Tibial artery (tissue), 4 donors: Measurements from ENCODE around the gene CLEC1A.

Experiments
- DNase-seq, 2 donors: peaks; one replicate each; pipeline ENCODE4 v3.0.0-alpha.2; 2019
- H3K27ac ChIP-seq, 2 donors: fragments of 200-600 bp; sonication (generic) in 1 of 2; 1 replicate in 1 of 2; 2 replicates in 1 of 2; pipeline ENCODE4 v1.5.1; 2018 to 2019; ENCODE audit warnings: mild to moderate bottlenecking in 1 of 2
- H3K27me3 ChIP-seq, 2 donors: fragments of 200-600 bp; sonication (generic) in 1 of 2; one replicate each; pipeline versions ENCODE4 v1.5.1 to v1.6.0; 2016 to 2019
- H3K36me3 ChIP-seq, 3 donors: fragments of 200-600 bp; sonication (generic) in 2 of 3; one replicate each; pipeline ENCODE4 v1.5.1; 2016 to 2019; ENCODE audit warnings: mild to moderate bottlenecking in 2 of 3
- H3K4me1 ChIP-seq, 4 donors: fragments of 200-600 bp; sonication (generic) in 2 of 4; 1 replicate in 3 of 4; 2 replicates in 1 of 4; pipeline ENCODE4 v1.5.1; 2016 to 2019
- H3K4me3 ChIP-seq, 2 donors: fragments of 200-600 bp; sonication (generic) in 1 of 2; 1 replicate in 1 of 2; 2 replicates in 1 of 2; pipeline ENCODE4 v1.5.1; 2018 to 2019; ENCODE audit warnings: mild to moderate bottlenecking in 2 of 2
- H3K9me3 ChIP-seq, 3 donors: fragments of 200-600 bp; sonication (generic) in 1 of 3; one replicate each; pipeline ENCODE4 v1.5.1; 2016 to 2019
- CTCF ChIP-seq, 2 experiments: fragments of 200-600 bp in 1 of 2; fragments of 450-650 bp in 1 of 2; IDR thresholded peaks; one replicate each; pipeline ENCODE4 v1.5.1; 2017 to 2019; ENCODE audit warnings: antibody characterized with exemption in 2 of 2, mild to moderate bottlenecking in 1 of 2, moderate library complexity in 1 of 2
- intact Hi-C: fragments of 100-400 bp; cut with DNase I; formaldehyde crosslinking; loops from one replicate; pipeline ENCODE4 v1.15.0; 2023; ENCODE audit warnings: low total_unique reads

The CLEC1A gene

GRCh38 chr12:10088955-10089900 lies 9.6 kb downstream of the CLEC1A start:
- Histone ChIP-seq H3K4me1 (peaks cover 0 to 5% (median 0%) of the 10 kb centered on the region in 4 donors), H3K36me3 (no peaks in the 10 kb centered on the region), H3K27ac (no peak overlapping the region), H3K27me3 (no peaks in the 10 kb centered on the region), H3K4me3 (no peak overlapping the region), H3K9me3 (no peaks in the 10 kb centered on the region)
- no peak for DNase-seq
- TF ChIP-seq CTCF (IDR thresholded peaks at IDR 0.05) = no peak
- intact Hi-C loops = no loop called here

DNA sequence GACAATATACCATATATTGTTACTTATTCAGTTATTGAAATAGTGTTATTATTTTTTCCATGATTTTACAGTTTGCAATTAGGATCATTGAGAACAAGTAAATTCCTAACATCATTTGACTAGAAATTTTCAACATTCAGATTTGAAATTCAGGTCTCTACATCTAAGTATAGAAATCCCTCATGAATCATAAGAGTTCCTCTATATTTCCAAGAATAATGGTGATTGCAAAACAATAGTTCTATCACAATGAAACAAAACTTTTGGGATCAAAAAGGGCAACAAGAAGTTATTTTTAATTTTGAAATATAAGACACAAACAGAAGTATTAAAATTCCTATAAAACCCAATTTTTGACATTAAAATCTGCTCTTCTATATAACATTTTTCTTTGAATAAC lies 10.8 kb downstream of the CLEC1A start:
- no peak overlapping the region for H3K4me3 ChIP-seq
- no peaks in the 10 kb centered on the region for H3K9me3 ChIP-seq
- DNase-seq = no peak
- no peaks in the 10 kb centered on the region for H3K4me1 ChIP-seq
- no peaks in the 10 kb centered on the region for H3K36me3 ChIP-seq
- H3K27me3 ChIP-seq = no peaks in the 10 kb centered on the region
- intact Hi-C loops = no loop called here
- TF ChIP-seq CTCF (IDR thresholded peaks at IDR 0.05) = no peak
- H3K27ac ChIP-seq = no peak overlapping the region

GRCh38 chr12:10086387-10086786 lies 12.4 kb downstream of the CLEC1A start:
- Histone ChIP-seq H3K4me3 (no peak overlapping the region), H3K27ac (no peak overlapping the region), H3K36me3 (no peaks in the 10 kb centered on the region), H3K4me1 (no peaks in the 10 kb centered on the region), H3K9me3 (no peaks in the 10 kb centered on the region), H3K27me3 (no peaks in the 10 kb centered on the region)
- intact Hi-C loops = no loop called here
- no peak for TF ChIP-seq CTCF (IDR thresholded peaks at IDR 0.05)
- DNase-seq = no peak

GRCh38 chr12:10084733-10085132 lies 14.1 kb downstream of the CLEC1A start:
- no peaks in the 10 kb centered on the region for H3K36me3 ChIP-seq
- H3K4me1 ChIP-seq = no peaks in the 10 kb centered on the region
- TF ChIP-seq CTCF (IDR thresholded peaks at IDR 0.05) = no peak
- no peak overlapping the region for H3K27ac ChIP-seq
- no peak overlapping the region for H3K4me3 ChIP-seq
- H3K27me3 ChIP-seq = no peaks in the 10 kb centered on the region
- DNase-seq = no peak
- H3K9me3 ChIP-seq = no peaks in the 10 kb centered on the region
- intact Hi-C loops = no loop called here

GRCh38 chr12:10082117-10082874 lies 16.5 kb downstream of the CLEC1A start:
- Histone ChIP-seq H3K4me3 (no peak overlapping the region), H3K4me1 (no peaks in the 10 kb centered on the region), H3K9me3 (no peaks in the 10 kb centered on the region), H3K36me3 (no peaks in the 10 kb centered on the region), H3K27me3 (no peaks in the 10 kb centered on the region), H3K27ac (no peak overlapping the region)
- no peak for TF ChIP-seq CTCF (IDR thresholded peaks at IDR 0.05)
- no peak for DNase-seq
- intact Hi-C loops = no loop called here
